ENCODE measurements around the gene MIGA1.
"Not testable (repeated sequence)": the region's sequence is repeated elsewhere in the genome, so short reads cannot be mapped to it uniquely, and the experiment has no call there.

The MIGA1 gene

DNA sequence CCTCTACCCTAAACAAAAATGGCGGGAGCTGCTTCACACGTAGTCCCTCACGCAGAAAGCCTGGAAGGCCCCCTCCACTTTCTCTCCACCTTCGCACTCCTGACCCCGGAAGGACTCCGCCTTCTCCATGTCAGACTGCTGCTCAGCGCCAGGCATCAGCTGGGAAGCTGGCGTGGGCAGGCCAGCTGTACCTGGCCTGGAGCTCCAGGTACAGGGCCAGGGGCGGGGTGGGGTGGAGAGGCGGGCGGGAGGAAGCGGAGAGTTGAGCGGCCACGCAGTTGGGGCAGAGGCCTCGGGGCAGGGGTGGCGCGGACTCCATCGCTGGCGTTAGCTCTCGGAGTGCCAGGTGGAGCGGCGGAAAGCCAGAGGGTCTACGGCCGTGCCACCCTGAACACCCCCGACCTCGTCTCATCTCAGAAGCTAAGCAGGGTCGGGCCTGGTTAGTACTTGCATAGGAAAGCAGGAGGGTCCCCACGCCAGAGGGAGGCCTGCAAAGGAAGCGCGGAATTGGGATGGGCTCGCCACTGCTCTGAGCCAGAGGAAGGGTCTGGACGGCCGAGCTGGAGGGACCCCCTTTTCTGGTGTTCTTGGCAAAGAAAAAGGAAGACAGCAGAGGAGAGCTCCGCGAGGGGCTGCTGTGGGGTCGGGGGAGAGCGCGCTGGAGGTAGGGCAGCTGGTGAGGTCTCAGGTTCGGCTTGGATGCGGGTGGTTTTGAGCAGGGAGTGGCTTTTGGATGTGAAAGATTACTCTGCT lies at the start of gene MIGA1:
Gene MIGA1 (plus strand): TSS at position 121 of the 753 bp plus-strand sequence. CDS start 3,604 bp downstream, outside the sequence.
- DNase-seq (ENCODE audit: low read depth) = peak; percentile 70

- no peak for DNase-seq (ENCODE audit: low read depth)
Observed at GRCh38 chr1:77732090-77732489, 47.4 kb upstream of the MIGA1 start.

GRCh38 chr1:77739235-77739634 lies 40.2 kb upstream of the MIGA1 start:
- DNase-seq (ENCODE audit: low read depth) = no peak

DNA sequence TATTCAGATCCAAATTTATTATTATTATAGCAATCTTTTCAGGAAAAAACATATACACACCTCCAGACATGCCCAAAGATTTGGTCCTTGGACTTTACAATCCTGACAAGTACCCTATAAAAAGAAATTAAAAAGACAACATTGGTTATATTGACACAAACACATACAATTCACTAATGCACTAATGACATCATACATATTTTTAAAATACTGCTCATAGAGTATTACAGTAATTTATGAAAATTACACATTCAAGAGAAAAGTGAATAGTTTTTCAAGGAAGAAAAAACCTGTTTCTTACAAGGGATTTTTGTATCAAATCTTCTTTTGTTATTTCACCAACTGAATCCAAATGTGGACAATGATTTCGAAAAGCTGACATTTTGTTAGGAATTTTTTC lies 38.1 kb upstream of the MIGA1 start:
- no peak for DNase-seq (ENCODE audit: low read depth)

DNA sequence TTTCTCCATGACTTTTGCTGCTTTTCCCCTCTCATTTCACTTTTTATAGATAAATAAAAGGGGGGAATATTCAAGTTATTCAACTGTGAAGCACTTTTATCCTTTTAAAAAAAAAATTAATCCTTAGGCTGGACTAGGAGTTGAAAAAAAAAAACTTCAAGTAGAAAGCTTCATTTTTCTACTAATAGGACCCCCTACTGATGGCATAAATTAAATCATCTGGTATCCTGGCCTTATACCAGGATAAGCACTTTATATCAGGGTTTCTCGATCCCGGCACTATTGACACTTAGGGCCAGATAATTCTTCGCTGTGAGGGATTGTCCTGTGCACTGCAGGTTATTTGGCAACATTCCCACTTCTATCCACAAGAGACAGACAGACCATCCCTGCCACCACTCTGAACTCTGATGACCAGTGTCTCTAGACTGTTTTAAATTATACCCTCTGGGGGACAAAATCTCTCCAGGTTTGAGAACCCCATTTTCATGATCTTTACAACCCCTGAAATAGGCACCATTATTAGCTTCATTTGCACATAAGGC lies 37.4 kb upstream of the MIGA1 start:
- no peak for DNase-seq (ENCODE audit: low read depth)

GRCh38 chr1:77744576-77744975 lies 34.9 kb upstream of the MIGA1 start:
- DNase-seq (ENCODE audit: low read depth) = no peak

GRCh38 chr1:77749489-77749888 lies 30.0 kb upstream of the MIGA1 start:
- DNase-seq (ENCODE audit: low read depth) = not testable (repeated sequence)

GRCh38 chr1:77756052-77756754 lies 23.2 kb upstream of the MIGA1 start:
- DNase-seq (ENCODE audit: low read depth) = no peak

DNA sequence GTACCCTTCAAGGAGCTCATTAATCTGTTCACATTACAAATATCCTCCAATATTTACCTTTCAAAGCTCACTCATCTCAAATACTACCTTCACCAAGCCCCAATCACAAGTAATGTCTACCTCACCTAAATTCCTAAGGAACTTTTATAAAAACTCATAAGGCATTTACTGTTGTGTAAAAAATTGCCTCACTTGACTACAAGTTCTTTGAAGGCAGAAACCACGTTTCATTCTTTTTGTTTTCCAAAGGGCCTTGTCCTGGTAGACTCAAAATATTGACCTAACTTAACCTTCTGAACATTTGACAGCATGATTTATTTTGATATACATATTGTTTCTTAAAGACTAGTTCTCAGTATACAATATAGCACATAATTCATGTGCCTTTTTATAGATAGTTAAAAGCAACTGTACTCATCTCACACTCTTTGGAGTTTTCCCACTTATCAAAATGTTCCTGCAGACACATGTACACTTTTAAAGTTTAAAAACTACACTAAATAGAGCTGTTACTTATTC lies 22.3 kb upstream of the MIGA1 start:
- no peak for DNase-seq (ENCODE audit: low read depth)

DNA sequence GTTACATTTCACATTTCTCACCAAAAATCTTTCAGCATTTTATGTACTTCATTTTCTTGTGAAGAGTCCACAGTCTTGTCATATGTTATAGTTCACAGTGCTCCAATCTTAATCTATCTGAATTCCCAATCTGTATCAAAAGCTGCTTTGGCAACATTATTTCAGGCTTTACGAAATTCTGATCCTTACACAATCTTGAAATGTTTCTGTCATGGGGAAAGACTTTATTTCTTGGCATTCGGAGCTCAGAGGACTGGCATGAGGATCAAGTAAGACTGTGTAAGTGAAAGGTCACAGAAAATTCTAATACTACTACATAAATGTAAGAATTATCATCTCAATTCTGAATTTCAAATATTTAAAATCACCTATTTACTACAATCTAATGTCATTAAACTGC lies 21.8 kb upstream of the MIGA1 start:
- DNase-seq (ENCODE audit: low read depth) = no peak

- peak; percentile 85 for DNase-seq (ENCODE audit: low read depth)
Observed at GRCh38 chr1:77759071-77760028, 20.1 kb upstream of the MIGA1 start, which contains the start of gene USP33. TSS of gene USP33 (minus strand) at chr1:77759852. CDS start at chr1:77741697, 18,155 bp downstream.

DNA sequence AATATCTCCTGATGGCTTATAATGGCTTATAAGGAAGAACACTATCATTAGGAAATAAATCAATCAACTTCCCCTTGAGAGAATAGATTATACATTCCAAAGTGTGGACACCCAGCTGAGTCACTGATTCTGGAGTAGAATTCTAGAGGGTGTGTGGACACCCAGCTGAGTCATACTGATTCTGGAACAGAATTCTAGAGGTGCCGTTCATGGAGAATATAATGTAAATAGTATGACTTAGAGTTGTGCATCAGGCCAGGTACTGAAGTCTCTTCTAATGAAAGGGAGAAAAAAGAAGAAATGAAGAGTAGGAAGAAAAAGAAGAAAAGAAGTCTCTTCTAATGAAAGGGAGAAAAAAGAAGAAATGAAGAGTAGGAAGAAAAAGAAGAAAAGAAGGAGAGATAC lies 17.4 kb upstream of the MIGA1 start:
- no peak for DNase-seq (ENCODE audit: low read depth)

GRCh38 chr1:77768006-77768405 lies 11.4 kb upstream of the MIGA1 start:
- DNase-seq (ENCODE audit: low read depth) = no peak

- no peak for DNase-seq (ENCODE audit: low read depth)
Observed at GRCh38 chr1:77776007-77776700, 3.3 kb upstream of the MIGA1 start.

DNA sequence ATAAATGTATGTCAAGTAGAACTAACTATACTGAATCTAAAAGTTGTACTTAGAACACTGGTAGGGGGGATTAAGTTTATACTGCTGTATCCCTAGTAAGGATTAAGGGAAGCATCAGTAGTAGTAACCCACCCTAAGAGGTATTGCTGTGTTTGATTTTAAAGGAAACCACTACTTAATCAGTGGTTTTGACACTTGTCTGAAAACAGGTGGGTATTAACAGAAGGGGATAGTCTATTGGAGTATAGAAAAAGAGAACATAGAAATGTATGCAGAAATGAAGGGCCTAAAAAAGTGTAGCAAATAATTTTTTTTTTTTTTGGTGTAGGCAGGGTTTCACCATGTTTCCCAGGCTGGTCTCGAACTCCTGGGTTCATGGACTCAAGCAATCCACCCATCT lies 2.2 kb downstream of the MIGA1 start:
- DNase-seq (ENCODE audit: low read depth) = no peak

DNA sequence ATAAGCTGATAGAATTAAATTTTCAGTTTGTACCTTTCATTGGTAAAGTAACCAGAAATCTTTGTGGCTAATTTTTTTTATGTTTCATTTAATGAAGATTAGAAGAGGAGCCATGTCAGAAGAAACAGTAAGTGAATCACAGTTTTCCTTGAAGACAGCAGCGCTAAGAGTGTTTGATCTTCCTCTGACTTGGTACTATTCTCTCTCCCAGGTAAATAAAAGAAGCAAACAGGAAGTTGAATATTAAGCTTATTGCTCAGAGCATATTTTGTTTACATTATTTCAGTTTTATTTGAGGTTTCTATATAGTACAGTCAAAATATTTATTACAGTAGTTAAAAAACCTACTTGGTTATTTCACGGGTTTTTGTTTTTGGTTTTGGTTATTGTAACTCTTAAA lies 3.7 kb downstream of the MIGA1 start:
- DNase-seq (ENCODE audit: low read depth) = no peak

- DNase-seq (ENCODE audit: low read depth) = not testable (repeated sequence)
Observed at GRCh38 chr1:77786093-77786741, 6.8 kb downstream of the MIGA1 start.

DNA sequence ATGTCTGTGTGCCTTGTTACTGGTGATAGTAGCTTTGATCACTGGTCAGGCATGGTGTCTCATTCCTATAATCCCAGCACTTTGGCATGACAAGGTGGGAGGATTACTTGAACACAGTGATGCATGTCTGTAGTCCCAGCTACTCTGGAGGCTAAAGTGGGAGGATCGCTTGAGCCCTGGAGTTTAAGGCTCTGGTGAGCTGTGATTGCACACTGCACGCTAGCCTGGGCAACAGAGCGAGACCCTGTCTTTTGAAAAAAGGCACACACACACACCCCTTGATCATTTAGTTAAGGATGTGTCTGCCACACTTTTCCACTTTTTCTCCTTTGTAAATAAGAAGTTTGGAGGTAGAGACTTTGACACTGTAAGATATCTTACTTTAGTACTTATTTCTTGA lies 15.1 kb downstream of the MIGA1 start:
- DNase-seq (ENCODE audit: low read depth) = no peak

- DNase-seq (ENCODE audit: low read depth) = no peak
Observed at GRCh38 chr1:77796695-77797405, 17.4 kb downstream of the MIGA1 start.

GRCh38 chr1:77797991-77798390 lies 18.5 kb downstream of the MIGA1 start:
- DNase-seq (ENCODE audit: low read depth) = no peak

Data from activated T-helper 9 cell treated with anti-CD3 and anti-CD28 coated beads, Interleukin-2, amount 50 U/mL, for 16 hours (primary cell).